Right cardiac atrium (tissue), 5 donors: ENCODE measurements around the gene HTR1D. TPM values are rescaled to one million over a fixed set of nuclear protein-coding genes. Genes with fewer than 3 reads are reported as not detected.

Source experiments
- ATAC-seq, 2 donors: fragments of 200-7000 bp; cut with Tn5 transposase; one replicate each; pipeline versions ENCODE4 v1.8.0 to v1.9.1; 2020; ENCODE audit warnings: moderate library complexity in 2 of 2, mild to moderate bottlenecking in 1 of 2
- DNase-seq, 3 donors: peaks; one replicate each; pipeline ENCODE4 v3.0.0-alpha.2; 2020
- H3K27ac ChIP-seq: one replicate; pipeline ENCODE4 v1.5.1; 2013; ENCODE audit warnings: mild to moderate bottlenecking, low read length, control low read depth, moderate library complexity
- H3K27me3 ChIP-seq: one replicate; pipeline ENCODE4 v1.6.1; 2013; ENCODE audit not compliant: control insufficient read depth, insufficient read depth
- H3K4me1 ChIP-seq: one replicate; pipeline ENCODE4 v1.6.1; 2013; ENCODE audit warnings: low read length; ENCODE audit not compliant: control insufficient read depth, insufficient read depth
- H3K4me3 ChIP-seq: one replicate; pipeline ENCODE4 v1.5.1; 2013; ENCODE audit warnings: low read length, control low read depth
- H3K9me3 ChIP-seq: one replicate; pipeline ENCODE4 v1.6.1; 2013; ENCODE audit warnings: low read length; ENCODE audit not compliant: control insufficient read depth
- WGBS: extraction: QIAGEN DNeasy Blood & Tissue Kit; methylation state at CpG from one replicate; pipeline ENCODE4 v1.1.7; 2013; 5-methylcytosine and 5-hydroxymethylcytosine counted together
- intact Hi-C, 4 donors: fragments of 100-400 bp; cut with DNase I; formaldehyde crosslinking; loops; one replicate each; pipeline versions ENCODE4 v1.11.0 to v1.14.0; 2022 to 2023
- polyA plus RNA-seq: library from polyadenylated mRNA; stranded (reverse); fragments of 200-250 nt; gene quantifications from one replicate; pipeline ENCODE4 v1.2.3, GENCODE V29; 2013
- total RNA-seq, 4 donors: library from RNA; stranded (reverse); fragmentation: NEBNext Ultra II Directional; extraction: Animal tissue kit (Norgen Biotek cat#: 25700); gene quantifications; one replicate each; pipeline ENCODE4 v1.2.1, GENCODE V29; 2021
- donor health status: healthy with polysubstance abuse.
- donor health status: DM: no; HTN: yes; CAD: no.
- donor health status: DM: no; HTN: no; CAD: no.
- donor health status: DM: no; HTN: yes; CAD: no; lungs with severe emphysema.
- donor health status: DM: yes; HTN: yes; CAD: no.

Gene HTR1D
- total and polyA plus RNA-seq, 5 donors: 0.05 TPM; not detected in 4

DNA sequence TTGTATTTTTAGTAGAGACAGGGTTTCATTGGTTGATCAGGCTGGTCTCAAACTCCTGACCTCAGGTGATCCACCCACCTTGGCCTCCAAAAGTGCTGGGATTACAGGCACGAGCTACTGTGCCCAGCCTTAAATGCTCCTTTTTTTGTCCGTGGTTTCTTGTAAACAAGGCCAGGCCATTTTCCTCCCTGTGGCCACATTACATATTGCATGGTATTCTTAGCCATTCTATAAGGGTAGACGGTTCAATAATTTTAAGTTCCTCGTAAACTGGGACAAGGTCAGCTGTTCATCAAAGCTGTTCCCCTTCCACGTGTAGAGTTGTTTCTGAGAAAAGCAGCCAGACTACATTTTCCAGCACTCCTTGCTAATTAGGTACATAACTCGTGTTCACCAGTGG is 38.4 kb downstream of the HTR1D start:
- 56% methylated on average over 6 of the region's 6 CpGs for WGBS
- H3K27ac ChIP-seq: no peak overlapping the region
- H3K4me3 ChIP-seq: no peak overlapping the region
- intact Hi-C loops: no loop called here
- no peak for DNase-seq
- no peaks in the 10 kb centered on the region for H3K9me3 ChIP-seq
- ATAC-seq: no peak
- peaks cover 5% of the 10 kb centered on the region for H3K4me1 ChIP-seq
- H3K27me3 ChIP-seq: no peaks in the 10 kb centered on the region

DNA sequence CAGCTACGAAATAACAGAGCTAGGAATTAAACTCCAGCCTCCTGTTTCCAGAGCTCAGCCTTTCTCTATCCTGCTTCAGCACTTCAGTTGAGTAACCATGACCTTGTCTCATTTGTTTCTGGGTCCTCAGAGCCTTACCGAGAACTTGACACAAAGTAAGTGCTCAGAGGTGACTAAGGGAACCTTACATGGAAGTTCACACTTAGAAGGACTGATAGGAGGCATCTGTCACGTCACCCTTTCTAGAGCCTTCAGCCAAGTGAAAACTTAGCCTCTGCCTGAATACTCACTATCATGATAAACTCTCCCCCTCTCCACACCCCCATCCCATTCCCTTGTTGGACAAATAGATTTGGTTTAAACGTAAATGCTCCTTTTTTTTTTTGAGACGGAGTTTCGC is 38.9 kb downstream of the HTR1D start:
- 56% methylated on average over 6 of the region's 6 CpGs for WGBS
- no peak for DNase-seq
- H3K4me1 ChIP-seq: peaks cover 5% of the 10 kb centered on the region
- H3K27ac ChIP-seq: peak overlapping the region; percentile 96
- intact Hi-C loops: no loop called here
- no peaks in the 10 kb centered on the region for H3K9me3 ChIP-seq
- no peaks in the 10 kb centered on the region for H3K27me3 ChIP-seq
- peak; percentile 5 to 61 for ATAC-seq
- peak overlapping the region; percentile 38 for H3K4me3 ChIP-seq

DNA sequence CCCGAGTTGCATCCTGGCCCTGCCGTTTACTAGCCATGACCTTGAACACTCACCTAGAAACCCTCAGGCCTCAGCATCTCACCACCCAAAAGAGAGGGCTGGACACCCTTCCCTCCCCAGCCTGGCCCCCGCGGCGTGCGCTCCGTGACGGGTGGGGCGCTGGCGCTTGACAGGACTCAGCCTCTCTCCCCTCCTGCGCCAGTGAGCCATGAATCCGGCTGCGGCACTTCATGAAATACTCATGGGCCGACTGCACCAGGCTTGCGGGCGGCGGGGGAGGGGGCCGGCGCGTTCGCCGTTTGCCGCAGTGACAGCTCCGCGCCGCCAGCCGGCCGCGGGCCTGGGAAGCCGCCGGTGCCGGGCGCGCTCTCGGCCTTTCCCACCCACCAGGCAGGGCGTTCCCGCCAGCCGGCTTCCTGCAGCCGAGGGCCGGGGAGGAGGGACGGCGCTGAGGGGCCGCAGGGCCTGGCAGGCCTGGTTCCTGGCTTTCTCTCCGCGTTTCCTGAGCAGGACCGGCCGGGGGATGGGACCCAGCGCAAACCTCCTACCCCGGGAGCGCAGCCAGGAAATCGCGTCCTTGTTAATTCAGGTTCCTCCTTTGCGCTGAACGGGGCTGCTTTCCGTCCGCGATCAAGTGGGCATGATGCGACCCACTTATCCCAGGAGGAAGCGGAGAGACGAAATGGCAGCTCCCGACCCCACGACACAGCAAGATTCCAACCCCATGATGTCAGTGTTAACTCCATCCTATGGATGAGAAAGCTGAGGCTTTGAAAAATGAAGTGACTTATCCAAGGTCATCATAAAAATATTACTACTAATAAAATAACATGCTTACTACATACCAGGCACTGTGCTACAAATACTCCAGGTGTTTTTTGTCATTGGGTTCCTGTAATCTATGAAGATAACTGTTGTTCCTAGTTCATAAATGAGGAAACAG is 39.6 kb downstream of the HTR1D start:
- intact Hi-C loops: no loop called here
- H3K27ac ChIP-seq: peak overlapping the region; percentile 96

DNA sequence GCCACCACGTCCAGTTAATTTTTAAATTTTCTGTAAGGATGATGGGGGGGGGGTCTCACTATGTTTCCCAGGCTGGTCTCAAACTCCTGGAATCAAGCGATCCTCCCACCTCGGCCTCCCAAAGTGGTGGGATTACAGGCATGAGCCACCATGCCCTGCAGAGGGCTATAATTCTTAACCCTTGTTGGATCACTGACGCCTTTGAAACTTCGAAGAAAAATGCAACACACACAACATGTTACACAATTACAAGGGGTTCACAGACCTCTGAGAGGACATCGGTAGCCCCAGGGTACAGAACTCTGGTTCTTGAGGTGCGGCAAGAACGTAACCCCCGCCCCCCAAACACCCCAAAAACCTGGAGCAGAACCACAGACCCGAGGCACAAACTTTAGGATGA is 40.3 kb downstream of the HTR1D start:
- Histone ChIP-seq H3K27ac (peak overlapping the region; percentile 96), H3K4me3 (peak overlapping the region; percentile 38), H3K4me1 (peaks cover 5% of the 10 kb centered on the region), H3K9me3 (no peaks in the 10 kb centered on the region), H3K27me3 (no peaks in the 10 kb centered on the region)
- DNase-seq: no peak
- 36% methylated on average over 10 of the region's 10 CpGs for WGBS
- intact Hi-C loops: no loop called here
- no peak for ATAC-seq

More for the DNA sequence above, 39.6 kb downstream of the HTR1D start:
- H3K4me1 ChIP-seq: peaks cover 5% of the 10 kb centered on the region
- no peaks in the 10 kb centered on the region for H3K27me3 ChIP-seq
- 1% methylated on average over 62 of the region's 62 CpGs for WGBS
- DNase-seq (peak; percentile 91 to 95 (median 95)), ATAC-seq (peak; percentile 97)
- H3K4me3 ChIP-seq: peak overlapping the region; percentile 38
- no peaks in the 10 kb centered on the region for H3K9me3 ChIP-seq

GRCh38 chr1:23174426-23175110 is 42.7 kb downstream of the HTR1D start:
- no peak overlapping the region for H3K4me3 ChIP-seq
- no peaks in the 10 kb centered on the region for H3K27me3 ChIP-seq
- WGBS: 42% methylated on average over 1 of the region's 1 CpG
- DNase-seq (no peak), ATAC-seq (no peak)
- H3K9me3 ChIP-seq: no peaks in the 10 kb centered on the region
- intact Hi-C loops: no loop called here
- H3K27ac ChIP-seq: no peak overlapping the region
- H3K4me1 ChIP-seq: peaks cover 6% of the 10 kb centered on the region

DNA sequence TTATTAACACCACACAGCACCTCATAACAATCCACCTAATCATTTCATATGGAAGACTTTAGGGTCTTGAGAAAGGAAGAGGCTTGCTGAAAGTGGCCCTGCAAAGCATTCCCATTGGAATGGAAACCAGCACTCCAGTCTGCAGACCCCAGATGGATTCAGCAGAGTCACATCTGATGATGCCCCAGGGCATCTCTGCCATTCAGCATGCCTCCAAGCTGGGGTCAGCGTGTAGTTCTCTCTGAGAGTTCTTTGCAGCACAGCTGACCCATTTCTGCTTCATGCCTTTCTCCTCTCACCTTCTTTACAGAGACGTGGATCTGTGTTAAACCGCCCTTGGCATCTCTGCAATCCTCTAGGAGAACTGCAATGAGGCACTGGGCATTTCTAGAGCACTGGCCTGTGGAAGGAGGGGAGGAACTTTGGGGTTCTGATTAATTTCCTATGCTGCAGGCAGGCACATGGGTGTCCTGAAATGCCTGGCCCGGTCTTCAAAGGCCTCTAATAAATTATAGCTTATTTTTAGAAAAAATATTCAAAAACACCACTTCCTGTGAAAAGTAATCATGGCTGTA is 46.0 kb downstream of the HTR1D start:
- WGBS: 54% methylated on average over 4 of the region's 4 CpGs
- intact Hi-C loops: no loop called here
- no peak overlapping the region for H3K4me3 ChIP-seq
- no peaks in the 10 kb centered on the region for H3K9me3 ChIP-seq
- ATAC-seq: no peak
- H3K4me1 ChIP-seq: peaks cover 3% of the 10 kb centered on the region
- DNase-seq: no peak
- H3K27me3 ChIP-seq: no peaks in the 10 kb centered on the region
- H3K27ac ChIP-seq: no peak overlapping the region

GRCh38 chr1:23169727-23170335 is 47.5 kb downstream of the HTR1D start:
- WGBS: 32% methylated on average over 5 of the region's 5 CpGs
- no peaks in the 10 kb centered on the region for H3K27me3 ChIP-seq
- peak; percentile 82 to 88 for ATAC-seq
- intact Hi-C loops: no loop called here
- H3K4me1 ChIP-seq: peaks cover 3% of the 10 kb centered on the region
- no peaks in the 10 kb centered on the region for H3K9me3 ChIP-seq
- no peak overlapping the region for H3K4me3 ChIP-seq
- DNase-seq: peak; percentile 72 to 85 (median 85)
- peak overlapping the region; percentile 50 for H3K27ac ChIP-seq

DNA sequence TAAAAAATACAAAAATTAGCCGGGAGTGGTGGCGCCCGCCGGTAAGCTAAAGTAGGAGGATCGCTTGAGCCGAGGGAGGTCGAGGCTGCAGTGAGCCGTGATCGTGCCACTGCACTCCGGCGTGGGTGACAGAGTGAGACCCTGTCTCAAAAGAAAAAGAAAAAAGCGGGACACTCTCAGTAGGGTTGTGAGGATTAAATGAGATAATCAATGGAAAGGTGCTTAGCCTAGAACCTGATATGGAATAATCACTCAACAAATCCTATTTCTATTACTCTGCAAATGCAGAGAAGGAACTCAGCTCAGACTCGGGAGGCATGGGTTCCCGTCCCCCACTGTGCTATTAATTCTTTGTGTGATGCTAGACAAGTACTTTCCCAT is 48.1 kb downstream of the HTR1D start:
- Histone ChIP-seq H3K4me1 (peaks cover 3% of the 10 kb centered on the region), H3K27ac (peak overlapping the region; percentile 50), H3K9me3 (no peaks in the 10 kb centered on the region), H3K27me3 (no peaks in the 10 kb centered on the region), H3K4me3 (peak overlapping the region; percentile 77)
- DNase-seq: no peak
- 50% methylated on average over 14 of the region's 14 CpGs for WGBS
- peak in 1 of 2 donors; percentile 1 for ATAC-seq
- intact Hi-C loops: no loop called here

- 6% methylated on average over 56 of the region's 56 CpGs for WGBS
- H3K27me3 ChIP-seq: no peaks in the 10 kb centered on the region
- peak within 1 kb of the TSS; percentile 95 for H3K27ac ChIP-seq
- ATAC-seq: peak; percentile 92 to 94
- H3K4me3 ChIP-seq: peak within 1 kb of the TSS; percentile 77
- DNase-seq: peak; percentile 89 to 95 (median 95)
- peaks cover 3% of the 10 kb centered on the region for H3K4me1 ChIP-seq
- intact Hi-C loops: no loop called here
- no peaks in the 10 kb centered on the region for H3K9me3 ChIP-seq
Observed at GRCh38 chr1:23168445-23169194, 48.7 kb downstream of the HTR1D start, which contains the start of gene LUZP1. TSS of gene LUZP1 (minus strand) at chr1:23168856.

- Histone ChIP-seq H3K4me3 (peak overlapping the region; percentile 77), H3K4me1 (peaks cover 3% of the 10 kb centered on the region), H3K27ac (peak overlapping the region; percentile 95), H3K27me3 (no peaks in the 10 kb centered on the region), H3K9me3 (no peaks in the 10 kb centered on the region)
- intact Hi-C loops: no loop called here
- ATAC-seq (peak; percentile 12 to 49), DNase-seq (peak; percentile 43 to 77 (median 68))
- WGBS: under 1% methylated on average over 49 of the region's 49 CpGs
Observed at GRCh38 chr1:23168079-23168444, 49.2 kb downstream of the HTR1D start.
